Bone marrow (tissue), 2 donors: ENCODE results near the gene CYSRT1.

ENCODE experiments used
- DNase-seq, 2 donors: peaks; one replicate each; lab custom pipeline; 2025; lab: John Stamatoyannopoulos, UW

Gene CYSRT1

GRCh38 chr9:137190315-137190856 lies 34.6 kb upstream of the CYSRT1 start:
- DNase-seq = no peak

DNA sequence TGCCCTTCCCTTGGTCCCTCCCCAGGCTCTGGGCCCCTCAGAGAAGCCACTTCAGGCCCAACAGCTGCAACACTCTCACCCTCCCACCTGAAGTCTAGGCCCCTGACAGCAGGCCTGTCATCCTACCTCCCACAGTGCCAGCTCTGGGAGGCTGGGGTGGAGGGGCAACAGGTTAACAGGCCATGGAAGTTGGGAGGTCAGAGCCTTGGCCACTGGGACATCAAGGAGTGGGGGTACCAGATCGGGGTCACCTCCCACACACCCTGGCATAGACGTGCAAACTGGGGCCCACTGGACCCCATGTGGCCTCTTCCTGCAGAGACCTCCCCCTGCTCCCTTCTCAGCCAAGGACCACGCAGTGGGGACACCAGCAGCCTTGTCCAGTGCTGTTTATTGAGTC lies 33.7 kb upstream of the CYSRT1 start:
- no peak for DNase-seq

- no peak for DNase-seq
Measured at GRCh38 chr9:137191691-137192447, 33.1 kb upstream of the CYSRT1 start.

- no peak for DNase-seq
Measured at GRCh38 chr9:137192448-137192780, 32.6 kb upstream of the CYSRT1 start.

- no peak for DNase-seq
Measured at GRCh38 chr9:137192859-137193258, 32.1 kb upstream of the CYSRT1 start.

- DNase-seq = no peak
Measured at GRCh38 chr9:137193771-137194170, 31.2 kb upstream of the CYSRT1 start.

DNA sequence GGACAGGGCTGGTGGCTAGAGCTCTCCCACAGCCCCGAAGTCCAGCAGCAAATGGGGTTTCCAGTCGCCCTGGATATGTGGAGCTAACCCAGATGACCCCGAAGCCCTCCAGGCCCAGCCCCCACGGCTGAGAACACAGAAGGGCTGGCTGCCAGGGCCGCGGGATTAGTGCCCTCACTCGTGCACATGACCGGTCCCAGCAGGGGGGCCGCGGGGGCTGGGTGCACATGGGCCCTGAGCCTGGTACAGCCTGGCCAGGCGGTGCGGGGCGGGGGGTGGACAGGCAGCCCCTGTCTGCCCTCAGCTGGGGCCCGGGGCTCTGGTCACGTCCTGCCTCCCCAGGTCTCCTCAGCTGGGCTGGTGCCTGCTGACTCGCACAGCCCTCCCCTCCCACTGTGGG lies 30.6 kb upstream of the CYSRT1 start:
- DNase-seq = no peak

DNA sequence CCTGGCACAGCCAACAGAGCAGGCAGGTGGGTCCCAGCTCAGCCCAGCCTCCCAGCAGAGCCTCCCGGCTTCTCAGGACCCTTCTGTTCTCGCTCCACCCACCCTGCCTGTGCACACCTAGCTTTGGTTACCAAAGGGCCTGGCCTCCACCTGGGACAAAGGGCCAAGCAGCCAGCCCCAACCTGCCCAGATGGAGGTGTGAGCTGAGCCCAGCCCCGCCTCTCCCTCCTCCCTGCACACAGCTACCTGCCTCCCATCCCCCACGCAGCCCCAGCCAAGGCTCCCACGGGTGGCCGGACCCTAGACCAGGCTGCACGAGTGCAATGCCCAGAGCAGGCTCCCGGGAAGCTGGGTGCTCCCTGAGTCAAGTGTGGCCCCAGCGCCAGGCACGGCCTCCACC lies 30.1 kb upstream of the CYSRT1 start:
- no peak for DNase-seq

- DNase-seq = no peak
Measured at GRCh38 chr9:137195525-137196220, 29.3 kb upstream of the CYSRT1 start.

DNA sequence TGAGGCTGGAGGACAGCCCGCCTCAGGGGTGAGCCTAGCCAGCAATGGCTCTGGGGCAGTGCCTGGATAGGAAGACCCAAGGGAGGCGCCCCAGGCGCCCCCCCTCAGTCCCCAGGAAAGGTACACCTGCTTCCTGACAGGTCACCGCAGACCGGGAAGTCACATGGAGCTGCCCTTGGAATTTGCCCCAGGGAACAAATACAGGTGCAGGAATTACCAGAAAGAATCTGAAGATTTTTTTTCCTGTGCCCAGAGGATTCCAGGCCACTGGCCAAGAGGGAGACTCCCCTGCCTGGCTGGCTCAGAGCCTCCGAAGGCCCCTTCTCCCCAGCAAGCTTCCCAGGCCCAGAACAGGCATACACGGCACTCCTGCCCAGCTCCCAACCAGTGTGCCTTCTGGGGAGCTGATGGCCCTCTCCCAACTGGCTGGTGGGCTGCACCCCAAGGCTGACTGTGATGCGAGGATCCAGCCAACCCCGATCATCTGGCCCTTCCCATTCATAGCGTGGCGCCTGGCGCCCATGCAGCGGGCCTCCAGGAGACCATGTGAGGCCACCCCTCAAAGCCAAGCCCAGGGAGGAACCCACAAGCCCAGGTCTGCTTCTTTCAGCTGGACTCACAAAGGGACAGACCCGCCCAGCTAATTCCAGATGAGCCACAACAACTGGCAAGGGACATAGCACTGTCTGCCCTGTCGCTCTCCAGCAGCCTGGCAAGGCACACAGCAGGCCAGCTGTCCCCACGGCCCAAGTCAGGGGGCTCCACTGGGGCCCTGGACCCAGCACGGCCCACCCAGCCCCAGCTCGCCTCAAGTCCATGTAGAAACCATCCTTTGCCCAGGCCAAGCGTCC lies 26.7 kb upstream of the CYSRT1 start:
- DNase-seq = no peak

- DNase-seq = no peak
Measured at GRCh38 chr9:137198902-137199283, 26.1 kb upstream of the CYSRT1 start.

GRCh38 chr9:137199411-137200121 lies 25.4 kb upstream of the CYSRT1 start:
- no peak for DNase-seq

- DNase-seq = peak; percentile 85 to 99
Measured at GRCh38 chr9:137200311-137201204, 24.4 kb upstream of the CYSRT1 start, which contains the start of gene TPRN. TPRN (minus strand) TSS chr9:137200741; CDS start chr9:137200711, 30 bp downstream.

DNA sequence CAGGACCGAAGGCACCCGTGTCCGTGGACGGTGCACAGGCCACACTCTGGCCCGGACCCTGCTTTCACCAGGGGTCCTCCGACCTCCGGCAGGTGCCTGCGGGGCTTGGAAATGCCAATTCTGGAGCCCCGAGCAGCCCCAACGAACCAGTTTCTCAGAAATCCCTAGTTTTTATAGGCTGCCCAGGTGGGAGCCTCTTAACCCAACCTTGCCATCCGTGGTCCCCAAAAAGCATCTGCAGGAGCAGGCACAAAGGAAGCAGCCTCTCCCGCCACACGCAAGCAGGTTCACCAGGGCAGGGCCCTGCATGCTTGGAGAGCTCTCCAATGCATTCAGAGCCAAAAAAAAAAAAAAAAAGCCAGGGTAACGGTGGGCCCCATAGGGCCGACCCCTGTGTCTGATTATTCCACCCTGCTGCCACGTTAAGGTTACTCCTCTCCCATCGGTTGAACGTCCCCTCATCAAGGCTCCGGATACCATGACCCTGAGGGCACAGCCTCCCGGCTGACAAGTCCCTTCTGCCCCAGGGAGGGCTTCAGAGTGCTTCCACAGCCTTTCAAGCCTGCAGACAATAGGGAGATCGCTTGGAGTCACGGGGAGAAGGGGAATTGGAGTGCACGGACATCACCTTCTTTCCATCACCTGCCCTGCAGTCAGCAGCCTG lies 23.6 kb upstream of the CYSRT1 start:
- DNase-seq = no peak

GRCh38 chr9:137202966-137203365 lies 22.0 kb upstream of the CYSRT1 start:
- no peak for DNase-seq

DNA sequence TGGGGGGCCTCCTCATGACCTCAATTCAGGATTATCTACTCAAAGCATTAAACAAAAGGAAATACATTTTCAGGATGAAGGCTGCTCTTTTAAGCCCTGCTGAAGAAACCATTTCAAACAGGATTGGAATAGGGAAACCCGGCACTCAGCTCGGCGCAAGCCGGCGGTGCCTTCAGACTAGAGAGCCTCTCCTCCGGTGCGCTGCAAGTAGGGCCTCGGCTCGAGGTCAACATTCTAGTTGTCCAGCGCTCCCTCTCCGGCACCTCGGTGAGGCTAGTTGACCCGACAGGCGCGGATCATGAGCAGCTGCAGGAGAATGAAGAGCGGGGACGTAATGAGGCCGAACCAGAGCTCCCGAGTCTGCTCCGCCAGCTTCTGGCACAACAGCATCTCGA lies 20.2 kb upstream of the CYSRT1 start:
- no peak for DNase-seq

DNA sequence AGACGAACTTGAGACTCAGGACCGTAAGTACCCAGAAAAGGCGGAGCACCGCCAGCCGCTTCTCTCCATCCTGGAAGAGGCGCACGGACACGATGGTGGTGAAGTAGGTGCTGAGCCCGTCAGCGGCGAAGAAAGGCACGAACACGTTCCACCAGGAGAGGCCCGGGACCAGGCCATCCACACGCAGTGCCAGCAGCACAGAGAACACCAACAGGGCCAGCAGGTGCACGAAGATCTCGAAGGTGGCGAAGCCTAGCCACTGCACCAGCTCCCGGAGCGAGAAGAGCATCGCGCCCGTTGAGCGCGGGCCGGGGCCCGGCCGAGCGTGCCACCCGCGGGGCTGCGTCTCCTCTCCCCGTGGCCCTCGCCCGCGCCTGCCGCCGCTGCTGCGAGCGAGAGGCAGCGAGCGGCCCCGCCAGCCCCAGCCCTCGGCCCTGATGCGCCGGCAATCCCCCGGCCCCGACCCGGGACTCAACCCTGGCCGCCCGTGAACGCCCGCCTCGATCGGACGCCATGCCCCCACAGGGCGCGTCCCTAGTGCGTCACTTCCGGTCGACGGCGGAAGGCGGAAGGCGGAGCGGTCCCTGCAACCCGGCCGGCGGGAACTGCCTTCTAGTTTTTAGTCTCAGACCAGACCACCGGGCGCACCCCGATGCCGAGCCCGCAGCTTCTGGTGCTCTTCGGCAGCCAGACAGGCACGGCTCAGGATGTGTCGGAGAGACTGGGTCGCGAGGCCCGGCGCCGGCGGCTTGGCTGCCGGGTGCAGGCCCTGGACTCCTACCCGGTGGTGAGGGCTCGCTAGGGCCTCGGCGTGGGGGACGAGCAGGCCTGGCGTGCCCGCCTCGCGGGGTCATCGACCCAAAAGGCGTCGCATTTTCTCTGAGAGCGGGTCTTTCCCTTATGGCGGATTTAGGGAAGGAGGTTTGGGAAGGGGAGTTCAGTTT lies 19.6 kb upstream of the CYSRT1 start, which contains the start of the genes NDOR1 and TMEM203:
Gene NDOR1, plus strand, starts transcription at position 575 of the 944 bp plus-strand sequence. Its CDS starts 78 bp downstream, at position 653.
Gene TMEM203, minus strand, starts transcription at position 523 of the 944 bp plus-strand sequence. Its CDS starts 234 bp downstream, at position 289.
- peak; percentile 69 to 89 for DNase-seq

- DNase-seq = no peak
Measured at GRCh38 chr9:137206602-137207001, 18.4 kb upstream of the CYSRT1 start.

DNA sequence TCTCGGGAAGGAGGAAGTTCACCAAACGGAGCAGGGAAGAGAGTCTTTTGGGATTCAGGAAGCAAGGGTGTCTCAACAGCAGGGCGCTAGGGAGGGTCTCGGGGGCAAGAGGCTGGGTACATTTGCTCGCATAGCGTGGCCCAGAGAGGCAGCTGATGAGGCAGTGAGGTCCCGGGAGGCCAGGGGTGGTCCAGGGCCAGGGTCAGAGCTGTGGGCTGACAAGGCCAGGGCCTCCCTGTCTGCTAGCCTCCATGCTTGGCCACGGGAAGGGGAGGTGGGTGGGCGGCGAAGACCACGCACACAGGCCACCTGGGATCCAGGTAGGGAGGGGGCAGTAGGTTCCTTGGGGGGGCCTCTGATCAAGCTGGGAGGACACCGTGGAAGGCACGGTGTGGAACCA lies 13.4 kb upstream of the CYSRT1 start:
- DNase-seq = no peak
